HG03575 (cell line): ENCODE data around the gene DPYD.
"Not testable (repeated sequence)": the region's sequence is repeated elsewhere in the genome, so short reads cannot be mapped to it uniquely, and the experiment has no call there.

Experiments used
- ATAC-seq: cut with Tn5 transposase; IDR thresholded peaks from one replicate; pipeline ENCODE4 v1.9.1; 2021; ENCODE audit not compliant: unreplicated experiment, insufficient number of reproducible peaks, low FRiP score; ENCODE audit errors: extremely low read depth

The DPYD gene

DNA sequence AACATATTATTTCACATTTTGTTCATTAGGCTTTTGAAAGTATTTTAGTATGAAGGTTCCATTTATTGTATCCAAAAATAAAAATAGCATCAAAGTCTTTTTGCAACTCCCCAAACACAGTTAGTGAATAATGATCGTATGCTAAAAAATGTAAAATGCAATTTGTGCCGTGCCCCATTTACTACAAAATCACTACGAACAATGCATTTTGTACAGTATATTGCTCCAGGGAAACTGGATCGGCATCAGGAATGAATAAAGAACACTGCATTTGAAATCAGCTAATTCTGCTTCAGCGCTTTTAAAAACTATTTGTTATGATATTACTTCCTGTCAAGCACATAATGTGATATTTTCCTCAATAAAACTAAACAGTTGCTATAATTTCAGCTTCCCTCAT lies 547.8 kb downstream of the DPYD start:
- ATAC-seq: no peak

- ATAC-seq: no peak
These were observed 548.3 kb downstream of the DPYD start for GRCh38 chr1:97372531-97372930.

DNA sequence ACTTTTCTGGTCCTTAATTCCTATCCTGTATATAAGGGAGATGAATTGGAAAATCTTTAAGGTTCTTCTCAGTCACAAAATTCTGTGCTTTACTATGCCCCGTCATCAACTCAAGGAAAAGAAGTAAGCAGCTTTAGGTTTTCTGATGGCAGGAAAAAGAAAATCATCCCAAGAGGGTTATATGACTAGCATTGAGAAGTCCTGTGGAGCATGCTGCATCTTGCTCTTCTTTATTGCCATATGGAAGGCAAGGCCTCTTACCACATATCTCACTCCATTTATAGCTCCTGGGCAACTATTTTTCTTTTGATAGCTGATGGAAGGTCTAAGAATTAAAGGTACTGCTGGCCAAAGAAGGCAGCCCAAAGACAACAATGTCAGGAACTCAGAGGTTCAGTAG lies 552.5 kb downstream of the DPYD start:
- no peak for ATAC-seq

DNA sequence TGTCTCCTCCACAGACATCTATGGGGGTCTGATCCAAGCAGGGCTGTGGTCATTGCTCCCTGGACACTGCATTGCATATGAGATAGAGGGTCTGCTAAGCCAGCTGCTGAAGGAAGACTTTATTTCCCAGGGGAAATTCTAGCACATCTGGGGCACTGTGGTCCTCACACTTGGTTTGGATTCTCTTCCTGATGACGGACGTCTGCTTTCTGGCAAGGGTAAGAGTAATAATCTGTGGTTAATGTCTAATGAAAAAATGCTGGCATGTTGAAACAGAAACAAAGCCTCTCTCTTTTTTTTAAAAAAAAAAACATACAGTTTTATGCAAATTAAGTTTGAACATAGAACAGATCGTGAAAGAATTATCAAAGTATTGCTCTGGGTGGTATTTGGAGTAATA lies 553.9 kb downstream of the DPYD start:
- ATAC-seq: no peak

- ATAC-seq: no peak
These were observed 555.8 kb downstream of the DPYD start for GRCh38 chr1:97365026-97365425.

- no peak for ATAC-seq
These were observed 556.7 kb downstream of the DPYD start for GRCh38 chr1:97364086-97364485.

DNA sequence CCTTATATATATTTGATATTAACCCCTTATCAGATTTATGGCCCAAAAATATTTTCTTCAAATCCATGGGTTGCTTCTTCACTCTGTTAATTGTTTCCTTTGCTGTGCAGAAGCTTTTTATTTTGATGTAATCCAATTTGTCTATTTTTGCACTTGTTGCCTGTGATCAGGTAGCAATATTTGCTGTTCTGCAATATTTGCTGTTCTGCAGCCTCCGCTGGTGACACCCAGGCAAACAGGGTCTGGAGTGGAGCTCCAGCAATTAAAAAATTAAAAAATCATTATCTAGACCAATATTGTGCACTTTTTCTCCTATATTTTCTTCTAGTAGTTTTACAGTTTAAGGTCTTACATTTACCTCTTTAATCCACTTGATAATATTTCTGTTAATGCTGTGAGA lies 564.5 kb downstream of the DPYD start:
- no peak for ATAC-seq

GRCh38 chr1:97352936-97353382 lies 567.9 kb downstream of the DPYD start:
- no peak for ATAC-seq

- no peak for ATAC-seq
These were observed 569.0 kb downstream of the DPYD start for GRCh38 chr1:97351846-97352245.

GRCh38 chr1:97350662-97351061 lies 570.2 kb downstream of the DPYD start:
- no peak for ATAC-seq

GRCh38 chr1:97350241-97350640 lies 570.6 kb downstream of the DPYD start:
- no peak for ATAC-seq

DNA sequence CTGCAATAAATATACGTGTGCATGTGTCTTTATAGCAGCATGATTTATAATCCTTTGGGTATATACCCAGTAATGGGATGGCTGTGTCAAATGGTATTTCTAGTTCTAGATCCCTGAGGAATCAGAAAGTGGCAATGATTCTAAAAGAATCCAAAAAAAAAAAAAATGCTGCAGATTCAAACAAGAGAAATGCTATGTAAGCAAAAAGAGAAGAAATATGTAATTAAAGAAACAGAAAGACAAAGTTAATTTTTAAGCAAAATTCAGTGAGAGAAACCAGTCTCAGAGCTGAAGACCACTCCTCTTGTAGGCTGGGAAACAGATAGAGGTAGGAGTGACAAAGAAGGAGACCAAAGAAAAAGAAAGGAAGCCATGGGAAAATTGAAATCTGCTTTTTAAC lies 571.0 kb downstream of the DPYD start:
- not testable (repeated sequence) for ATAC-seq

GRCh38 chr1:97348599-97349265 lies 572.1 kb downstream of the DPYD start:
- ATAC-seq: no peak

DNA sequence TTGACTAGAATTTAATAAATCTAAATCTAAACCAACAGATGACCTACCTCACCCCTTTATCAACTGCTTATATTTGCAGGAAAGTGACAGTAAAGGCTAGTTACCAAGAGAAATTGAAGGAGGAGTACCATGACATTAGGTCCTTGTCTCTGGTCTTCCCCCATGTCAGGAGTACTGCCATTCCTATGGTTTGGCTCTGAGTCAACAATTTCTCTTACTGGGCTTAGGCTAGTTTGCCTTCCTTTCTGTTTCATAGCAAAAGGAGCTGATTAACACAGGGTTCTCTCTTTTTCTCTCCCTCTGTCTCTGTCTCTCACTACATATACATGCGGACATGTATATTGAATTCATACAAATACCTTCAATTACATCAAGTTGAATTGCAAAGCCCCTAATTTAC lies 579.9 kb downstream of the DPYD start:
- no peak for ATAC-seq

GRCh38 chr1:97338347-97338746 lies 582.5 kb downstream of the DPYD start:
- no peak for ATAC-seq

GRCh38 chr1:97337250-97338030 lies 583.4 kb downstream of the DPYD start:
- ATAC-seq: no peak

DNA sequence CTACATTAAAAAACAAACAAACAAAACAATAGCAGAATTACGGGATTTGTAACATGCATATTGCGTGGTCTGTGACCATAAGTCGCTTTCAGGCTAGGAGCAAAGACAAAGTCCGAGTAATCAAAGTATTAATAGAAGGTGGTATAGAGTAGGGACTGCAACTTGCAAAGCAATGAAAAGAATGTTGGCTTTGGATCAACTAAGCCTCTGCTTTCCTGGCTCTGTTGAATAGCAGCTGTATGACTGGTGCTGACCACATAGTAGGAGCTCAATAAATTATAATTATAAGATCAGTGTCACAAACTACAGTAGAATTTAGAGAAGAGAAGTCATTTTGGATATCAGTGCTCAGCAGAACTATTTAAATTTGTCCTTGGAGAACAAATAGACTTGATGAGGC lies 586.4 kb downstream of the DPYD start:
- no peak for ATAC-seq

- no peak for ATAC-seq
These were observed 588.1 kb downstream of the DPYD start for GRCh38 chr1:97332716-97333115.

DNA sequence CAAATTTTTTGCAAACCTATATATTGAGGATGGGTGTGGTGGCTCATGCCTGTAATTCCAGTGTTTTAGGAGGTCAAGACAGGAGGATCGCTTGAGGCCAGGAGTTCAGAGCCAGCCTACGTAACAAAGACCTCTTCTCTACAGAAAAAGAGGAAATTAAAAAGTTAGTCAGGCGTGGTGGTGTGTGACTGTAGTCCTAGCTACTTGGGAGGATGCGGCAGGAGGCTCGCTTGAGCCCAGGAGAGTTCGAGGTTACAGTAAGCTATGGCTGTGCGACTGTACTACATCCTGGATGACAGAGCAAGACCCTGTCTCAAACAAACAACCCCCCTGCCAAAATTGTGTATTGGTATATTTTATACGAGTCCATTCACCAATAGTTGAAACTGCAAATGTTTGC lies 589.7 kb downstream of the DPYD start:
- ATAC-seq: no peak

DNA sequence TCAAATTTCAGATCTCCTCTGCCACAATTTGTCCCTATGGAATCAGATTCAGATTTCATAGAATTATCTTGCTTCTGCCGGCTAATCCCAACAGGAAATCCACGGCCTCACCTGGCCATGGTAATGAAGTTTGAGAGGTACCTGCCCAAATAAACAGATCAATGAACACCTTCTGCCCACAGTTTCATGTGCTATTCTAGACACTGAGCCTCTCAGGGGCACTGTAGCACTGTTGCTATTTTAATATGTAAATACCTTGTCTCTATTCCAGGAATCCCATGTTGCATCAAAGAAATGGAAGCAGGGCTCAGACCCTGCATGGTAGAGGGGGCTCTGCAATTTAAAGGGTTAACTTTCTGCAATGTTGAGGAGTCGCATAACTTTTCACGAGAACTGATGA lies 606.1 kb downstream of the DPYD start:
- ATAC-seq: no peak

DNA sequence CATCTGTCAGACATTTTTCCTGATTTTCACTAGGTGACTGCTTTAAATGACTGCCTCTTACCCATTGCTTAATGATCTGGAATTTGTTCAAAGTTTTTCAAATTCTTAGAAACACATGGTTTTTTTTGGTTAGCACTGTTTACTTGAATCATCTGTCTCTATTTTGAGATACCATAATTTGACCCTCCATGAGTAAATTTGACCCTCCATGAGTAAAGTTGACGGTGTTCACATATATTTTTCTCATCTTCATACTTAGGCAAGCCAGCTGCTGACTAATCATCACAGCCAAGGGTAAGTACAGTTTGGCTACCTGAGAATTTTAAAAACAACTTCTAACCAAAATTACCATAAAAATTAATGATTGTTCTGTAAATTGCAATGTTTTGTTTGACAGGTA lies 612.7 kb downstream of the DPYD start:
- ATAC-seq: no peak
